GM12878 (cell line): ENCODE results near the gene PLPP6. TPM values are rescaled to one million over a fixed set of nuclear protein-coding genes. Genes with fewer than 3 reads are reported as not detected.

Experiments used
- ATAC-seq: fragments of 200-7000 bp; cut with Tn5 transposase; 3 replicates; pipeline ENCODE4 v1.9.1; 2020; ENCODE audit warnings: mild to moderate bottlenecking, moderate library complexity
- BruUV-seq: library from RNA; stranded (reverse); fragments of 400-500 nt; replicated peaks from 2 replicates; lab custom pipeline; 2021; lab: Mats Ljungman, UMichigan
- CTCF ChIA-PET: fragments of 300-600 bp; sonication (Branson Sonifier 250); formaldehyde crosslinking; extraction: SDS; loops from one replicate; lab custom pipeline; 2021; ENCODE audit warnings: inconsistent platforms; lab: Yijun Ruan, JAX
- POLR2A ChIA-PET: fragments of 350-600 bp; formaldehyde crosslinking; extraction: SDS; loops from one replicate; lab custom pipeline; 2021; ENCODE audit warnings: inconsistent platforms; lab: Charles Lee
- RAD21 ChIA-PET: fragments of 300-600 bp; sonication (Branson Sonifier 250); formaldehyde crosslinking; loops from one replicate; lab custom pipeline; 2023; ENCODE audit warnings: antibody characterized with exemption; ENCODE audit not compliant: unreplicated experiment; lab: Charles Lee
- SMC1A ChIA-PET: fragments of 300-600 bp; sonication (Branson Sonifier 250); formaldehyde crosslinking; loops from one replicate; lab custom pipeline; 2023; ENCODE audit not compliant: unreplicated experiment, uncharacterized antibody; lab: Charles Lee
- DNase-seq: peaks from one replicate; pipeline ENCODE4 v3.0.0-alpha.2; 2011; ENCODE audit warnings: low read depth, low spot score
- FAIRE-seq: peaks from 3 replicates; lab custom pipeline; 2011; peaks lifted over from hg19 to GRCh38; lab: Jason Lieb, UNC
- H2AFZ ChIP-seq: 2 replicates; pipeline ENCODE4 v1.6.0; 2011; ENCODE audit warnings: low read depth, low read length, control low read depth; ENCODE audit not compliant: control insufficient read depth
- H3K27ac ChIP-seq: 2 replicates; pipeline ENCODE4 v1.5.1; 2011; ENCODE audit warnings: control low read depth; ENCODE audit not compliant: control insufficient read depth, insufficient read depth
- H3K27me3 ChIP-seq, 2 experiments: replicated peaks in 1 of 2; 2 replicates each; pipeline versions ENCODE4 v1.6.0 to v1.6.1; 2011; ENCODE audit warnings: low read length in 1 of 2; ENCODE audit not compliant: control insufficient read depth in 2 of 2, insufficient read depth in 2 of 2
- H3K36me3 ChIP-seq, 2 experiments: 2 replicates each; pipeline ENCODE4 v1.5.1; 2011; ENCODE audit warnings: low read length in 1 of 2; ENCODE audit not compliant: control insufficient read depth in 2 of 2, insufficient read depth in 2 of 2
- H3K4me1 ChIP-seq: 2 replicates; pipeline ENCODE4 v1.6.1; 2011; ENCODE audit warnings: mild to moderate bottlenecking, low read length, moderate library complexity, mixed read lengths; ENCODE audit not compliant: control insufficient read depth, insufficient read depth
- H3K4me2 ChIP-seq: 2 replicates; pipeline ENCODE4 v1.6.0; 2011; ENCODE audit warnings: control low read depth; ENCODE audit not compliant: control insufficient read depth, insufficient read depth
- H3K4me3 ChIP-seq: fragments of 200-600 bp; sonication (generic); 2 replicates; pipeline ENCODE4 v1.5.1; 2016
- H3K79me2 ChIP-seq: 2 replicates; pipeline ENCODE4 v1.6.0; 2011; ENCODE audit warnings: low read length; ENCODE audit not compliant: control insufficient read depth, insufficient read depth
- H3K9ac ChIP-seq: 2 replicates; pipeline ENCODE4 v1.8.0; 2011; ENCODE audit warnings: low read length, control low read depth, mixed read lengths; ENCODE audit not compliant: control insufficient read depth, insufficient read depth
- H3K9me3 ChIP-seq: replicated peaks from 3 replicates; pipeline ENCODE4 v1.5.1; 2011; ENCODE audit warnings: mild to moderate bottlenecking, low read length; ENCODE audit not compliant: control insufficient read depth, insufficient read depth
- H4K20me1 ChIP-seq: 2 replicates; pipeline ENCODE4 v1.6.0; 2011; ENCODE audit not compliant: control insufficient read depth, insufficient read depth
- CHD1 ChIP-seq: IDR thresholded peaks from 2 replicates; pipeline ENCODE4 v1.6.1; 2012; ENCODE audit warnings: low read depth, low read length, improper control_type of control experiment
- EZH2 ChIP-seq: IDR thresholded peaks from 2 replicates; pipeline ENCODE4 v1.6.1; 2012; ENCODE audit warnings: low read depth, mild to moderate bottlenecking, control low read depth, inconsistent platforms, low read length, borderline replicate concordance; ENCODE audit not compliant: control insufficient read depth
- FOXK2 ChIP-seq: fragments of 450-650 bp; IDR thresholded peaks from 2 replicates; pipeline ENCODE4 v1.6.1; 2017; ENCODE audit warnings: mild to moderate bottlenecking, moderate library complexity
- GABPA ChIP-seq: IDR thresholded peaks from 2 replicates; pipeline ENCODE4 v1.6.1; 2014; ENCODE audit warnings: antibody characterized with exemption, low read depth, mild to moderate bottlenecking, inconsistent platforms
- MXI1 ChIP-seq: fragments of 150-350 bp; IDR thresholded peaks from 2 replicates; pipeline ENCODE4 v1.6.1; 2011; ENCODE audit warnings: low read depth, mild to moderate bottlenecking, inconsistent platforms, low read length, improper control_type of control experiment
- MYC ChIP-seq: IDR thresholded peaks from 2 replicates; pipeline ENCODE4 v1.6.1; 2011; ENCODE audit warnings: mild to moderate bottlenecking, low read length, moderate library complexity, inconsistent platforms; ENCODE audit not compliant: insufficient read depth, insufficient replicate concordance, insufficient read length, severe bottlenecking
- SPI1 ChIP-seq: IDR thresholded peaks from 2 replicates; pipeline ENCODE4 v1.6.1; 2011; ENCODE audit warnings: low read depth, mild to moderate bottlenecking, low read length, moderate library complexity, borderline replicate concordance; ENCODE audit not compliant: insufficient read depth
- ZNF24 ChIP-seq: fragments of 450-650 bp; IDR thresholded peaks from 2 replicates; pipeline ENCODE4 v1.6.1; 2017; ENCODE audit warnings: antibody characterized with exemption, mild to moderate bottlenecking
- WGBS: methylation state at CpG from one replicate; pipeline ENCODE4 v1.1.6; 2016; ENCODE audit warnings: low lambda C conversion rate; ENCODE audit not compliant: insufficient replicate concordance, insufficient coverage; ENCODE audit errors: missing lambda C conversion rate; 5-methylcytosine and 5-hydroxymethylcytosine counted together
- in situ Hi-C: fragments of 300-500 bp; cut with MboI; formaldehyde crosslinking; loops from 9 replicates; pipeline ENCODE4 v1.14.3; 2018; ENCODE audit warnings: mixed read lengths
- intact Hi-C: fragments of 100-400 bp; cut with micrococcal nuclease; formaldehyde crosslinking; loops from one replicate; pipeline ENCODE4 v1.14.2; 2022; ENCODE audit not compliant: unreplicated experiment
- polyA plus RNA-seq, 11 experiments: library from polyadenylated mRNA; depleted of rRNA in 4 of 11; unstranded in 6 of 11; stranded (reverse) in 5 of 11; fragments of >200 nt; fragmentation: Nextera tagmentation in 4 of 11; fragmentation: Illumina TruSeq in 1 of 11; extraction: Ambion mirVana in 4 of 11; extraction: Trizol in 1 of 11; gene quantifications; 1 replicate in 1 of 11; 2 replicates in 10 of 11; pipeline versions ENCODE4 v1.2.1 to v1.2.3, GENCODE V29; 2011 to 2016; ENCODE audit warnings: inconsistent platforms in 2 of 11, missing spikeins in 2 of 11, low read depth in 1 of 11
- total RNA-seq, 4 experiments: library from RNA; depleted of rRNA in 3 of 4; stranded (reverse); fragments of >200 nt in 3 of 4; fragmentation: Illumina TruSeq in 1 of 4; extraction: Trizol in 1 of 4; gene quantifications; 2 replicates each; pipeline versions ENCODE4 v1.2.1 to v1.2.3, GENCODE V29; 2013 to 2021
- TF ChIP-seq, protein P1 (sequence below): IDR thresholded peaks from 2 replicates; pipeline ENCODE4 v1.6.1; 2012; ENCODE audit warnings: low read depth, low read length, improper control_type of control experiment

Gene PLPP6
- total and polyA plus RNA-seq, 10 of the 15 experiments (the other 5 are each of a cell fraction or from before 2014, with no cell fraction given), result 1.6 to 11.3 (median 6.9) TPM

DNA sequence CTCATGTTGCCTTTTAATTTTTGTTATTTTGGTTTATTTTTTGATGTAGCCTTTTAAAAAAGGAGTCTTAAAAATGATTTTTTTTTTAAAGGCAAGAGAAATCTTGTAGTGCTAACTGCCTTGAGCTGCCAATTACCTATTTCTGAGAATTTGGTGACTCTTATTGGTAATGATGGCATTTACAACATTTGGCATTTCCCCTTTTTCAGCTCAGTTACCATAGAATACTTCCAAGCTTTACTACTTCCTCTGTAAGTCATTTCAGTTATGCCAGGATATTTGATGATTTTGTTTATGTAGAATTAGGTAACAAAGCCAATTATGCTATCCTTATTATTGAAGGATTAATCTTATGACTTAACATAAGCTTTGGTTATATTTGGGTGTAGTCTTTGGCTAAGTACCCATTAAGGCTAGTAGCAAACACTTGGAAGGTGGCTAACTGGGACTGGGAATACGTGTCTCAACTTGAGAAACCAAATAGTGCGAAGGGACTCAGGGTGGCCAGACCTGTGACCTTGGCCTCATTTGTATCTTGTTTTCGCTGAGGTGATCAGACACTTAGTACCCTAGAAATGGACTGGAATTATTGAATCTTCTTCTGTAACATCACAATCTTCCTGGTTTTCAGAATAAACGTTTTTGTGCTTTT is 45.0 kb downstream of the PLPP6 start:
- Histone ChIP-seq H4K20me1 (no peaks in the 10 kb centered on the region), H3K4me1 (no peaks in the 10 kb centered on the region), H3K27me3 (no peaks in the 10 kb centered on the region), H3K27ac (no peak overlapping the region), H3K9me3 (no peaks in the 10 kb centered on the region), H3K79me2 (no peaks in the 10 kb centered on the region), H3K4me3 (no peak overlapping the region), H3K9ac (no peak overlapping the region), H3K36me3 (peaks cover 1 to 14% of the 10 kb centered on the region in 2 experiments), H2AFZ (no peak overlapping the region), H3K4me2 (no peak overlapping the region)
- 74% methylated on average over 4 of the region's 4 CpGs for WGBS
- ChIA-PET RAD21 (interaction anchor here (0.7 kb wide), 1 partner anchor 735 kb away, joined by 3 read pairs; no protein-coding TSS in a partner anchor), POLR2A (interaction anchor here (0.5 to 1.1 kb wide), 2 partner anchors 8 to 42 kb away, joined by 3 read pairs; no protein-coding TSS in a partner anchor), SMC1A (interaction anchor here (1.1 kb wide), 1 partner anchor 64 kb away, joined by 3 read pairs; no protein-coding TSS in a partner anchor), CTCF (interaction anchor here (0.6 to 1.5 kb wide), 4 partner anchors 10 to 43 kb away, joined by 3 to 5 read pairs (median 4); no protein-coding TSS in a partner anchor)
- in situ Hi-C loops (no loop called here), intact Hi-C loops (no loop called here)
- TF ChIP-seq MYC, result no peak
- TF ChIP-seq SPI1, result 0 out of 2 replicates have a peak, but pooled peaks have one; percentile 8
- BruUV-seq, result no TSS peak
- FAIRE-seq (no peak), ATAC-seq (no peak), DNase-seq (no peak)

DNA sequence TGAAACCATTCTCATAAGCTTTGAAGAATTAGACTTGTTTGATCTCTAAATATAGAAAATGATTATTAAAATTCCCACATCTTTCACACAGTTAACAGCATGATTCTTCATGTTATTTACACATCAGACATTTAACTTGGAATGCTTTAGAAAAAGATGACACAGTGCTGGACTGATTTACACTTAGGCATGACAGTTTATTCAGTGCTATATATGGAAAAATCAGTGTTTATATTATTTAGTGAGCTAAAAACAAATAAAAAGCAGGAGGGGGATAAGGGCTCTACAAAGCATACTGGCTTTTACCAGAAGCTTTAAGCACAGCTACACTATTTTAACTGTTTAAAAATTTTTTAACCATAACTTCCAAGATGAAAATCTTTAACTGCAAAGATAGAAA is 47.3 kb downstream of the PLPP6 start:
- Histone ChIP-seq H2AFZ (no peak overlapping the region), H3K4me3 (no peak overlapping the region), H3K36me3 (peaks cover 1 to 15% of the 10 kb centered on the region in 2 experiments), H3K4me2 (no peak overlapping the region), H3K9ac (no peak overlapping the region), H3K27me3 (no peaks in the 10 kb centered on the region), H4K20me1 (no peaks in the 10 kb centered on the region), H3K27ac (no peak overlapping the region), H3K4me1 (no peaks in the 10 kb centered on the region), H3K79me2 (no peaks in the 10 kb centered on the region), H3K9me3 (no peaks in the 10 kb centered on the region)
- in situ Hi-C loops, result no loop called here
- DNase-seq (no peak), FAIRE-seq (no peak), ATAC-seq (no peak)
- RAD21 ChIA-PET, result no interaction called here
- CTCF ChIA-PET, result interaction anchor here (0.7 kb wide), 1 partner anchor 42 kb away, joined by 3 read pairs; no protein-coding TSS in a partner anchor
- intact Hi-C loops, result no loop called here
- SMC1A ChIA-PET, result interaction anchor here (1.0 to 1.3 kb wide), 2 partner anchors 30 to 33 kb away, joined by 3 read pairs; no protein-coding TSS in a partner anchor
- TF ChIP-seq ZNF24 (no peak), FOXK2 (no peak), MXI1 (no peak), GABPA (no peak), EZH2 (no peak), CHD1 (no peak)
- TF ChIP-seq, protein P1, sequence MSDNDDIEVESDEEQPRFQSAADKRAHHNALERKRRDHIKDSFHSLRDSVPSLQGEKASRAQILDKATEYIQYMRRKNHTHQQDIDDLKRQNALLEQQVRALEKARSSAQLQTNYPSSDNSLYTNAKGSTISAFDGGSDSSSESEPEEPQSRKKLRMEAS, result no peak
- POLR2A ChIA-PET, result no interaction called here
- BruUV-seq, result no TSS peak
